ENCODE data around the gene ANKRD66.

The ANKRD66 gene

DNA sequence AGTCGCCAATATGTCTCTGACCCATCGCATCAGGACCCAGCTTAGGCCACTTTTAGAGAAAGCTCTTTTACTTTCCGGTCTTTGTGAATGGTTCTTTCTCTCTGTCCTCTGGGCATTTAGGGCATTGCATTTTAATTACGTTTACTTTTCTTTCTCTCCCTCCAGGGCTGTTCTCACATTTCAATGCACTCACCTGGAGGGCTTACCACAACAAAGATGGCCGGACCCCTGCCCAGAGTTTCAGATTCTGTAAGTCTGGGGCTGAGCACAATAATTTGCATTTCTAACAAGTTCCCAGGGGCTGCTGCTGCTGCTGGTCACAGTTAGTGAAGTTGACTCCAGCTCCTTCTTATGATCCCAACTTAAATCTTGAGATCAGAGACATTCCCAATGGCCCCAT is 3.0 kb downstream of the ANKRD66 start:
- DNase-seq (ENCODE audit: low read depth, low spot score), result no peak
- TF ChIP-seq, protein P1, sequence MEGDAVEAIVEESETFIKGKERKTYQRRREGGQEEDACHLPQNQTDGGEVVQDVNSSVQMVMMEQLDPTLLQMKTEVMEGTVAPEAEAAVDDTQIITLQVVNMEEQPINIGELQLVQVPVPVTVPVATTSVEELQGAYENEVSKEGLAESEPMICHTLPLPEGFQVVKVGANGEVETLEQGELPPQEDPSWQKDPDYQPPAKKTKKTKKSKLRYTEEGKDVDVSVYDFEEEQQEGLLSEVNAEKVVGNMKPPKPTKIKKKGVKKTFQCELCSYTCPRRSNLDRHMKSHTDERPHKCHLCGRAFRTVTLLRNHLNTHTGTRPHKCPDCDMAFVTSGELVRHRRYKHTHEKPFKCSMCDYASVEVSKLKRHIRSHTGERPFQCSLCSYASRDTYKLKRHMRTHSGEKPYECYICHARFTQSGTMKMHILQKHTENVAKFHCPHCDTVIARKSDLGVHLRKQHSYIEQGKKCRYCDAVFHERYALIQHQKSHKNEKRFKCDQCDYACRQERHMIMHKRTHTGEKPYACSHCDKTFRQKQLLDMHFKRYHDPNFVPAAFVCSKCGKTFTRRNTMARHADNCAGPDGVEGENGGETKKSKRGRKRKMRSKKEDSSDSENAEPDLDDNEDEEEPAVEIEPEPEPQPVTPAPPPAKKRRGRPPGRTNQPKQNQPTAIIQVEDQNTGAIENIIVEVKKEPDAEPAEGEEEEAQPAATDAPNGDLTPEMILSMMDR (IDR thresholded peaks at IDR 0.05; ENCODE audit: low read depth, low read length), result no peak
- in situ Hi-C loops (cut with HindIII; ENCODE audit: low sequenced_read_pairs), result no loop called here
- H3K4me3 ChIP-seq (ENCODE audit: low read depth, low read length), result no peak overlapping the region

DNA sequence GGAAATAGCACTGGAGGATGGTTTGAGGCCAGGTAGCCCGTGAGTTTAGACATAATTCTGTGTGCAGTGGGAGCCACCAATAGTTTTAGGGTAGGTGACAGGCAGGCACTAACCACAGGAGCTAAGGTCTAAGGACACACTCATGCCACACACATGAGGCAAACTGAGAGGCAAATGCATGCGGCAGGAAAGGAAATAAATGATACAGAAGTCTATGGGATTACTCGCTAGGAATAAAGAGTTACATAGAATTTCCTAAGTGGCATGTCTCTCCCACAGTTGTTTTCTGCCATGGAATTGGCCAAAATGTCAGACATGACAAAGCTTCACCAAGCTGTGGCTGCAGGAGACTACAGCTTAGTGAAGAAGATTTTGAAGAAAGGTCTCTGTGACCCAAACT is 4.9 kb downstream of the ANKRD66 start:
- in situ Hi-C loops (cut with HindIII; ENCODE audit: low sequenced_read_pairs), result no loop called here
- DNase-seq (ENCODE audit: low read depth, low spot score), result no peak
- TF ChIP-seq, protein P1 (IDR thresholded peaks at IDR 0.05; ENCODE audit: low read depth, low read length), result no peak
- no peak overlapping the region for H3K4me3 ChIP-seq (ENCODE audit: low read depth, low read length)

DNA sequence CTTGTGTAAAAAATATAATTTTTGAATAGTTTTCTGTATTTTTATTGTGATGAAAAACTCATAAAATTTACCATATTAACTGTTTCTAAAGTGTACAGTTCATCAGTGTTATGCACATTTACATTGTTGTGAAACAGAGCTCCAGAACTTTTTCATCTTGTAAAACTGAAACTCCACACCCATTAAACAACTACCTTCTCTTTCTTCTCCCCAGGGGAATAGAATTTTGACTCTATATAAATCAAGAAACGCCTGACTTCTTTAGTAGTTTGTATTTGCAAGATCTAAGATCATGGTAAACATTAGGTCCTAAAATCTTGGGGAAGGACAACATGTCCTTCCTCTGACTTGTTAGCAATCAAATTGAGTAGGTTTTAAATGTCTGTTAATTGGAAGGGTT is 9.1 kb downstream of the ANKRD66 start:
- in situ Hi-C loops (cut with HindIII; ENCODE audit: low sequenced_read_pairs), result no loop called here
- DNase-seq (ENCODE audit: low read depth, low spot score), result no peak
- TF ChIP-seq, protein P1 (IDR thresholded peaks at IDR 0.05; ENCODE audit: low read depth, low read length), result no peak
- no peak overlapping the region for H3K4me3 ChIP-seq (ENCODE audit: low read depth, low read length)

DNA sequence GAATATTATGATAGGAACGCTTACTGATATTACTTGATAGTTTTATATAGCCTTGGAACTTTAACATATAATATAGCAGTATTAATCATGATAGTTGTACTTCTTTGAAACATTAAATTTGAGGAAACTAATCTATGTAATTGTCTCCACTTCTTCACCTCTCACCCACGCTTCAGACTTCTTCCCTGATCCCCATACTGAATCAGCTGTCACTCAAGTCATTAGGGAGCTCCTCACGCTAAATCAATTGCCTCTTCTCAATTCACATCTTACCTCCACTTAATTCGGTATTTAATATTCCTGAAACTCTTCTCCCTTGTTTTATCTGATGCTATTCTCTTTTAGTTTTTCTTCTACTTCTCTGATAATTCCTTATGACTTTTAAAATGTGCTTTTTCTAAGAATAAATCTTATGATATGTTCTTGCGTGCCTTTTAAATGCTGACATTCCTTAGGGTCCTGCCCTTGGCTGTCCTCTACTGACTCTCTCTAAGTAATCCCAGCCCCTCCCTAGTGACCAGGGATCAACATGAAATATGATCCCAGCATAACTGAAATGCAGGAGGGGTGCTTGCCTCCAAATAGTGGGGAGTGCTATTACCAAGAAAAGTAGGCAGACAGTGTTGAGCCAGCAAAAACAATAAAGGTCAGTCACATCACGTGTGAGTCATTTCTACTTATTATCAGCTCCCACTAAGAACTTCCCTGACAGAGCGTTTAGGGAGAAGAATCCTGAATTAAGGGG is 9.9 kb downstream of the ANKRD66 start:
- in situ Hi-C loops (cut with HindIII; ENCODE audit: low sequenced_read_pairs), result no loop called here
- peak; percentile 17 for DNase-seq (ENCODE audit: low read depth, low spot score)
- TF ChIP-seq, protein P1 (IDR thresholded peaks at IDR 0.05; ENCODE audit: low read depth, low read length), result no peak
- no peak overlapping the region for H3K4me3 ChIP-seq (ENCODE audit: low read depth, low read length)

DNA sequence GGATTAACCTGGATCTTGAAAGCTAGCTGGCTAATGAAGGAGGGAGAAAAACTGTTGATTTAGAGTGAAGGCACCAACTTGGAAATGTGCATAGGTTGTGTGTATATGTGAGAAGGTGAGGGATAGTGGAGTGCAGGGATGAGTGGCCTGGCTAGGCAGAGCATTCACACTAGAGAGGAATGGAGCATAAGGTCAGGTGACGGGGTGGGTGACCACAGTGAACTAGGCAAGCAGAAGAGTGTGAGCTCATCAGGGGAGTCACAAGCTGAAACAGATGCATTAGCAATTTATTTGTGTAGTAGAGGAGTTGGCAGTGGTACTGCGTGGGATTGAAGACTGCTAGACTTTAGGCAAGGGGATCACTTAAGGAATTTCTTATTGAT is 10.5 kb downstream of the ANKRD66 start:
- no peak overlapping the region for H3K4me3 ChIP-seq (ENCODE audit: low read depth, low read length)
- TF ChIP-seq, protein P1 (IDR thresholded peaks at IDR 0.05; ENCODE audit: low read depth, low read length), result no peak
- DNase-seq (ENCODE audit: low read depth, low spot score), result no peak
- in situ Hi-C loops (cut with HindIII; ENCODE audit: low sequenced_read_pairs), result no loop called here

DNA sequence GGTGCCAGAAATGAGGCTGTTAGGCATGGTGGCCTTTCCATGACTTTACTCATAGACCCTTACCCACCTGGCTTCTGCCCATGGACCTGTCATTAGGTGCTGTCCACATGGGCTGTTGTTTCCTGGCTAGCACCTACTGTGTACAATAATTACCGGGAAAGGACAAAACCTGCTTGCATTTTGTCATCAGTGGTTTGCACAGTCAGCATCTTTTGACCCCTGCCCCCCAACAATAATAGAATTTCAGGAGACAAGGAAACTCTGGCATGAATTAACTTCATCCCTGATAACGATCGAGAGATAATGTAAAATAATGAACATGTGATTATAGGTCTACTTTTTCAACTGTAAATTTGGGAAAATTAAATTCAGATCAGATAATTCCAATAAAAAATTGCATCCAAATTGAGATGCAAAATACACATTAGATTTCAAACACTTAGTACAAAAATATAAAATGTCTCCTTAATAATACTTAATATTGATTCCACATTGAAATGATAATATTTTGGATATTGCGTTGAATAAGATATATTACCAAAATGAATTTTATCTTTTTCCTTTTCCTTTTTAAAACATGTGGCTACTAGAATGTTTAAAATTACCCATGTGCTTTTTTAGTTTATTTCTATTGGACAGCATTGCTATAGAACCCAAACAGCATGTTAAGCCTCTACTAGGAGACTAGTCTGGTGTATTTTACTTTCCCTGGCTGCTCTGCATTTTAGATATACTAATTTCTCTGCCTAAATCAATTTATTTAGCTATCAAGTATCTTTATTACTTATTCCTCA is 12.4 kb downstream of the ANKRD66 start:
- in situ Hi-C loops (cut with HindIII; ENCODE audit: low sequenced_read_pairs), result no loop called here
- no peak for DNase-seq (ENCODE audit: low read depth, low spot score)
- TF ChIP-seq, protein P1 (IDR thresholded peaks at IDR 0.05; ENCODE audit: low read depth, low read length), result no peak
- H3K4me3 ChIP-seq (ENCODE audit: low read depth, low read length), result no peak overlapping the region

All from astrocyte of the spinal cord (primary cell).